GM18951 (cell line): Measurements from ENCODE around the gene CCBE1.
"Not testable (repeated sequence)": the region's sequence is repeated elsewhere in the genome, so short reads cannot be mapped to it uniquely, and the experiment has no call there.

Experiments
- POLR2A ChIP-seq: IDR thresholded peaks from 4 replicates; pipeline ENCODE4 v1.6.1; 2011; ENCODE audit warnings: mild to moderate bottlenecking; ENCODE audit not compliant: insufficient read length, insufficient read depth; ENCODE audit errors: extremely low read depth
- in situ Hi-C: fragments of 300-500 bp; cut with MboI; formaldehyde crosslinking; loops from one replicate; pipeline ENCODE4 v1.12.0; 2022; ENCODE audit warnings: low sequenced_read_pairs, mixed read lengths, inconsistent platforms; ENCODE audit not compliant: unreplicated experiment

Gene CCBE1

GRCh38 chr18:59721931-59722330 lies 24.7 kb upstream of the CCBE1 start:
- no peak for TF ChIP-seq POLR2A
- in situ Hi-C loops, result no loop called here

GRCh38 chr18:59721211-59721610 lies 24.0 kb upstream of the CCBE1 start:
- in situ Hi-C loops, result no loop called here
- no peak for TF ChIP-seq POLR2A

- TF ChIP-seq POLR2A, result no peak
- in situ Hi-C loops, result no loop called here
Measured at GRCh38 chr18:59719544-59720181, 22.4 kb upstream of the CCBE1 start.

GRCh38 chr18:59718464-59719157 lies 21.4 kb upstream of the CCBE1 start:
- in situ Hi-C loops, result no loop called here
- no peak for TF ChIP-seq POLR2A

- in situ Hi-C loops, result no loop called here
- no peak for TF ChIP-seq POLR2A
Measured at GRCh38 chr18:59718108-59718463, 20.9 kb upstream of the CCBE1 start.

- in situ Hi-C loops, result no loop called here
- no peak for TF ChIP-seq POLR2A
Measured at GRCh38 chr18:59717291-59717690, 20.1 kb upstream of the CCBE1 start.

- TF ChIP-seq POLR2A, result no peak
- in situ Hi-C loops, result no loop called here
Measured at GRCh38 chr18:59715966-59716369, 18.7 kb upstream of the CCBE1 start.

GRCh38 chr18:59715445-59715844 lies 18.2 kb upstream of the CCBE1 start:
- in situ Hi-C loops, result no loop called here
- TF ChIP-seq POLR2A, result no peak

- in situ Hi-C loops, result not testable (repeated sequence)
Measured at GRCh38 chr18:59714096-59714495, 16.9 kb upstream of the CCBE1 start.

GRCh38 chr18:59712311-59712710 lies 15.1 kb upstream of the CCBE1 start:
- TF ChIP-seq POLR2A, result no peak
- in situ Hi-C loops, result no loop called here

GRCh38 chr18:59708988-59709387 lies 11.8 kb upstream of the CCBE1 start:
- in situ Hi-C loops, result no loop called here
- TF ChIP-seq POLR2A, result no peak

GRCh38 chr18:59707306-59707705 lies 10.1 kb upstream of the CCBE1 start:
- in situ Hi-C loops, result no loop called here
- no peak for TF ChIP-seq POLR2A

- TF ChIP-seq POLR2A, result no peak
- in situ Hi-C loops, result no loop called here
Measured at GRCh38 chr18:59706499-59706898, 9.3 kb upstream of the CCBE1 start.

GRCh38 chr18:59705145-59705544 lies 7.9 kb upstream of the CCBE1 start:
- TF ChIP-seq POLR2A, result no peak
- in situ Hi-C loops, result no loop called here
